Measurements from ENCODE around the gene CNGB1. TPM values are rescaled to one million over a fixed set of nuclear protein-coding genes. Genes with fewer than 3 reads are reported as not detected.

CNGB1 gene
- total RNA-seq, 1 experiment from 2014 or later, result not detected

- Mint-ChIP-seq H3K27me3 (ENCODE audit: insufficient read depth, unreplicated experiment) (no peaks in the 10 kb centered on the region), H3K4me3 (ENCODE audit: unreplicated experiment) (no peak overlapping the region), H3K36me3 (ENCODE audit: insufficient read depth, unreplicated experiment) (peaks cover 60% of the 10 kb centered on the region), H3K9me3 (ENCODE audit: unreplicated experiment) (no peaks in the 10 kb centered on the region), H3K27ac (ENCODE audit: low read depth, unreplicated experiment) (no peak overlapping the region), H3K4me1 (ENCODE audit: insufficient read depth, unreplicated experiment) (peaks cover 28% of the 10 kb centered on the region)
- intact Hi-C loops (cut with micrococcal nuclease), result no loop called here
- no TSS peak for BruUV-seq (replicated peaks)
- no peak for DNase-seq (ENCODE audit: unreplicated experiment)
- no peak for TF ChIP-seq CTCF (IDR thresholded peaks at IDR 0.05; ENCODE audit: unreplicated experiment)
- ChIA-PET POLR2A (no interaction called here), CTCF (interaction anchor here (0.7 to 7.0 kb wide), 2 partner anchors 102 to 244 kb away, joined by 4 to 88 read pairs; no protein-coding TSS in a partner anchor)
These were observed 31.5 kb upstream of the CNGB1 start for GRCh38 chr16:58002416-58002800.

- Mint-ChIP-seq H3K4me1 (ENCODE audit: insufficient read depth, unreplicated experiment) (peaks cover 28% of the 10 kb centered on the region), H3K4me3 (ENCODE audit: unreplicated experiment) (peak overlapping the region; percentile 86), H3K27ac (ENCODE audit: low read depth, unreplicated experiment) (peak overlapping the region; percentile 29), H3K27me3 (ENCODE audit: insufficient read depth, unreplicated experiment) (no peaks in the 10 kb centered on the region), H3K36me3 (ENCODE audit: insufficient read depth, unreplicated experiment) (peaks cover 60% of the 10 kb centered on the region), H3K9me3 (ENCODE audit: unreplicated experiment) (no peaks in the 10 kb centered on the region)
- intact Hi-C loops (cut with micrococcal nuclease), result loop anchor here (2.0 kb wide), 1 partner anchor 199 kb away; the partner anchor contains the start of gene KIFC3
- no peak for TF ChIP-seq CTCF (IDR thresholded peaks at IDR 0.05; ENCODE audit: unreplicated experiment)
- TSS peak; percentile 29 for BruUV-seq (replicated peaks)
- DNase-seq (ENCODE audit: unreplicated experiment), result no peak
- ChIA-PET CTCF (interaction anchor here (0.7 to 7.0 kb wide), 5 partner anchors 22 to 244 kb away, joined by 3 to 88 read pairs (median 4); no protein-coding TSS in a partner anchor), POLR2A (interaction anchor here (1.0 to 3.7 kb wide), 8 partner anchors 92 to 267 kb away, joined by 3 to 17 read pairs (median 6); partner anchors contain the start of genes CFAP20 and KATNB1)
These were observed 31.0 kb upstream of the CNGB1 start for GRCh38 chr16:58001781-58002415.

GRCh38 chr16:58000706-58001676 is 30.1 kb upstream of the CNGB1 start, which contains the start of gene USB1:
TSS of gene USB1 (plus strand) at chr16:58001407. CDS start at chr16:58001484, 77 bp downstream.
- peak; percentile 82 for TF ChIP-seq CTCF (IDR thresholded peaks at IDR 0.05; ENCODE audit: unreplicated experiment)
- H3K9me3 Mint-ChIP-seq (ENCODE audit: unreplicated experiment), result no peaks in the 10 kb centered on the region
- peaks cover 53% of the 10 kb centered on the region for H3K36me3 Mint-ChIP-seq (ENCODE audit: insufficient read depth, unreplicated experiment)
- H3K27me3 Mint-ChIP-seq (ENCODE audit: insufficient read depth, unreplicated experiment), result no peaks in the 10 kb centered on the region
- H3K4me3 Mint-ChIP-seq (ENCODE audit: unreplicated experiment), result peak within 1 kb of the TSS; percentile 86
- H3K27ac Mint-ChIP-seq (ENCODE audit: low read depth, unreplicated experiment), result peak within 1 kb of the TSS; percentile 29
- CTCF ChIA-PET, result interaction anchor here (0.6 to 7.0 kb wide), 9 partner anchors 9 to 220 kb away, joined by 3 to 88 read pairs (median 3); no protein-coding TSS in a partner anchor
- peak; percentile 82 for DNase-seq (ENCODE audit: unreplicated experiment)
- BruUV-seq (replicated peaks), result no TSS peak
- peaks cover 28% of the 10 kb centered on the region for H3K4me1 Mint-ChIP-seq (ENCODE audit: insufficient read depth, unreplicated experiment)
- POLR2A ChIA-PET, result interaction anchor here (0.8 to 3.7 kb wide), 16 partner anchors 10 to 473 kb away, joined by 3 to 17 read pairs (median 4); partner anchors contain the start of genes CFAP20 and KATNB1
- intact Hi-C loops (cut with micrococcal nuclease), result loop anchor here (1.0 to 2.0 kb wide), 3 partner anchors 102 to 244 kb away; partner anchors contain the start of gene KIFC3

All from MCF 10A (cell line).